Measurements from ENCODE around the gene ZBTB32. TPM values are rescaled to one million over a fixed set of nuclear protein-coding genes. Genes with fewer than 3 reads are reported as not detected.
A peak's percentile ranks its signal among the peaks of the same experiment; 100 is the strongest.

ZBTB32 gene
- total RNA-seq, 2 experiments from 2014 or later = 226 to 228 TPM

GRCh38 chr19:35731779-35732405 is 27.5 kb downstream of the ZBTB32 start:
- H3K4me3 Mint-ChIP-seq = no peak overlapping the region
- peaks cover 61% of the 10 kb centered on the region for H3K36me3 Mint-ChIP-seq
- H3K27me3 Mint-ChIP-seq = no peaks in the 10 kb centered on the region
- intact Hi-C loops (cut with micrococcal nuclease) = no loop called here
- CTCF ChIA-PET = no interaction called here
- H3K27ac Mint-ChIP-seq = no peak overlapping the region
- POLR2A ChIA-PET = interaction anchor here (0.8 to 2.4 kb wide), 3 partner anchors 8 to 30 kb away, joined by 3 to 6 read pairs (median 3); no protein-coding TSS in a partner anchor
- no peak for DNase-seq
- no peaks in the 10 kb centered on the region for H3K9me3 Mint-ChIP-seq
- peaks cover 3% of the 10 kb centered on the region for H3K4me1 Mint-ChIP-seq (ENCODE audit: low read depth)

- POLR2A ChIA-PET = interaction anchor here (1.1 kb wide), 1 partner anchor 31 kb away, joined by 3 read pairs; no protein-coding TSS in a partner anchor
- CTCF ChIA-PET = no interaction called here
- H3K36me3 Mint-ChIP-seq = peaks cover 63% of the 10 kb centered on the region
Measured at GRCh38 chr19:35732540-35733179, 28.3 kb downstream of the ZBTB32 start.

GRCh38 chr19:35733180-35734125 is 29.1 kb downstream of the ZBTB32 start:
- Mint-ChIP-seq H3K27me3 (no peaks in the 10 kb centered on the region), H3K36me3 (peaks cover 62% of the 10 kb centered on the region), H3K4me3 (no peak overlapping the region), H3K9me3 (no peaks in the 10 kb centered on the region), H3K27ac (peak overlapping the region; percentile 40), H3K4me1 (ENCODE audit: low read depth) (peaks cover 5% of the 10 kb centered on the region)
- ChIA-PET POLR2A (no interaction called here), CTCF (interaction anchor here (0.8 kb wide), 1 partner anchor 39 kb away, joined by 3 read pairs; no protein-coding TSS in a partner anchor)
- intact Hi-C loops (cut with micrococcal nuclease) = no loop called here
- DNase-seq = no peak

More at GRCh38 chr19:35732540-35733179, 28.3 kb downstream of the ZBTB32 start:
- intact Hi-C loops (cut with micrococcal nuclease) = no loop called here
- H3K27me3 Mint-ChIP-seq = no peaks in the 10 kb centered on the region
- no peak for DNase-seq
- peaks cover 5% of the 10 kb centered on the region for H3K4me1 Mint-ChIP-seq (ENCODE audit: low read depth)
- H3K4me3 Mint-ChIP-seq = no peak overlapping the region
- no peaks in the 10 kb centered on the region for H3K9me3 Mint-ChIP-seq
- no peak overlapping the region for H3K27ac Mint-ChIP-seq

GRCh38 chr19:35734273-35734672 is 29.9 kb downstream of the ZBTB32 start:
- H3K36me3 Mint-ChIP-seq = peaks cover 59% of the 10 kb centered on the region
- no peak for DNase-seq
- intact Hi-C loops (cut with micrococcal nuclease) = no loop called here
- ChIA-PET CTCF (interaction anchor here (0.8 kb wide), 1 partner anchor 40 kb away, joined by 3 read pairs; no protein-coding TSS in a partner anchor), POLR2A (no interaction called here)
- H3K4me3 Mint-ChIP-seq = no peak overlapping the region
- H3K27ac Mint-ChIP-seq = peak overlapping the region; percentile 40
- peaks cover 5% of the 10 kb centered on the region for H3K4me1 Mint-ChIP-seq (ENCODE audit: low read depth)
- no peaks in the 10 kb centered on the region for H3K9me3 Mint-ChIP-seq
- no peaks in the 10 kb centered on the region for H3K27me3 Mint-ChIP-seq

- H3K27me3 Mint-ChIP-seq = no peaks in the 10 kb centered on the region
- no peak for DNase-seq
- ChIA-PET POLR2A (no interaction called here), CTCF (no interaction called here)
- intact Hi-C loops (cut with micrococcal nuclease) = no loop called here
- peaks cover 53% of the 10 kb centered on the region for H3K36me3 Mint-ChIP-seq
- H3K27ac Mint-ChIP-seq = no peak overlapping the region
- H3K4me1 Mint-ChIP-seq (ENCODE audit: low read depth) = peaks cover 10% of the 10 kb centered on the region
- no peaks in the 10 kb centered on the region for H3K9me3 Mint-ChIP-seq
- H3K4me3 Mint-ChIP-seq = no peak overlapping the region
Measured at GRCh38 chr19:35734889-35735288, 30.5 kb downstream of the ZBTB32 start.

GRCh38 chr19:35736913-35737886 is 32.8 kb downstream of the ZBTB32 start:
- CTCF ChIA-PET = interaction anchor here (0.6 to 1.5 kb wide), 3 partner anchors 26 to 82 kb away, joined by 3 to 4 read pairs (median 4); no protein-coding TSS in a partner anchor
- POLR2A ChIA-PET = interaction anchor here (0.8 to 2.4 kb wide), 4 partner anchors 12 to 146 kb away, joined by 3 to 7 read pairs (median 4); no protein-coding TSS in a partner anchor
- intact Hi-C loops (cut with micrococcal nuclease) = loop anchor here (1.0 kb wide), 1 partner anchor 44 kb away; no protein-coding TSS in a partner anchor
- Mint-ChIP-seq H3K4me1 (ENCODE audit: low read depth) (peaks cover 11% of the 10 kb centered on the region), H3K36me3 (peaks cover 47% of the 10 kb centered on the region), H3K4me3 (no peak overlapping the region), H3K27me3 (no peaks in the 10 kb centered on the region), H3K9me3 (no peaks in the 10 kb centered on the region), H3K27ac (peak overlapping the region; percentile 67)
- DNase-seq = peak; percentile 42

- ChIA-PET POLR2A (interaction anchor here (1.4 to 3.2 kb wide), 3 partner anchors 18 to 25 kb away, joined by 4 to 34 read pairs (median 7); no protein-coding TSS in a partner anchor), CTCF (interaction anchor here (1.1 to 1.6 kb wide), 4 partner anchors 20 to 81 kb away, joined by 3 to 4 read pairs (median 4); no protein-coding TSS in a partner anchor)
- H3K27ac Mint-ChIP-seq = no peak overlapping the region
- no peaks in the 10 kb centered on the region for H3K9me3 Mint-ChIP-seq
- no peak for DNase-seq
- no peaks in the 10 kb centered on the region for H3K27me3 Mint-ChIP-seq
- intact Hi-C loops (cut with micrococcal nuclease) = no loop called here
- peaks cover 55% of the 10 kb centered on the region for H3K36me3 Mint-ChIP-seq
- peaks cover 19% of the 10 kb centered on the region for H3K4me1 Mint-ChIP-seq (ENCODE audit: low read depth)
- no peak overlapping the region for H3K4me3 Mint-ChIP-seq
Measured at GRCh38 chr19:35738021-35738886, 33.9 kb downstream of the ZBTB32 start.

GRCh38 chr19:35738887-35739229 is 34.5 kb downstream of the ZBTB32 start:
- Mint-ChIP-seq H3K4me3 (no peak overlapping the region), H3K27me3 (no peaks in the 10 kb centered on the region), H3K36me3 (peaks cover 56% of the 10 kb centered on the region), H3K9me3 (no peaks in the 10 kb centered on the region), H3K4me1 (ENCODE audit: low read depth) (peaks cover 23% of the 10 kb centered on the region), H3K27ac (no peak overlapping the region)
- ChIA-PET CTCF (interaction anchor here (1.2 to 1.6 kb wide), 2 partner anchors 21 to 46 kb away, joined by 3 to 4 read pairs; no protein-coding TSS in a partner anchor), POLR2A (interaction anchor here (3.2 kb wide), 1 partner anchor 19 kb away, joined by 34 read pairs; no protein-coding TSS in a partner anchor)
- no peak for DNase-seq
- intact Hi-C loops (cut with micrococcal nuclease) = no loop called here

GRCh38 chr19:35739275-35740107 is 35.1 kb downstream of the ZBTB32 start:
- H3K4me3 Mint-ChIP-seq = peak overlapping the region; percentile 89
- ChIA-PET POLR2A (interaction anchor here (0.6 to 3.2 kb wide), 5 partner anchors 9 to 196 kb away, joined by 3 to 34 read pairs (median 6); no protein-coding TSS in a partner anchor), CTCF (interaction anchor here (1.2 to 3.6 kb wide), 4 partner anchors 21 to 47 kb away, joined by 3 to 24 read pairs (median 4); no protein-coding TSS in a partner anchor)
- H3K36me3 Mint-ChIP-seq = peaks cover 51% of the 10 kb centered on the region
- peaks cover 29% of the 10 kb centered on the region for H3K4me1 Mint-ChIP-seq (ENCODE audit: low read depth)
- H3K27ac Mint-ChIP-seq = no peak overlapping the region
- intact Hi-C loops (cut with micrococcal nuclease) = loop anchor here (1.0 to 10.0 kb wide), 5 partner anchors 22 to 475 kb away; partner anchors contain the start of genes COX6B1, ETV2, OVOL3 and POLR2I
- DNase-seq = no peak
- H3K9me3 Mint-ChIP-seq = no peaks in the 10 kb centered on the region
- no peaks in the 10 kb centered on the region for H3K27me3 Mint-ChIP-seq
